GM12875 (cell line): ENCODE measurements around the gene POLD1.

Experiments used
- H3K4me3 ChIP-seq: one replicate; pipeline ENCODE4 v1.5.1; 2011; ENCODE audit warnings: low read depth, low read length, control low read depth
- CTCF ChIP-seq: IDR thresholded peaks from 2 replicates; pipeline ENCODE4 v1.5.1; 2011; ENCODE audit warnings: low read depth, mild to moderate bottlenecking, control low read depth, inconsistent platforms, low read length, moderate library complexity, borderline replicate concordance; ENCODE audit not compliant: insufficient read depth

The POLD1 gene

GRCh38 chr19:50361290-50362029 is 22.7 kb upstream of the POLD1 start:
- H3K4me3 ChIP-seq = no peak overlapping the region
- TF ChIP-seq CTCF = no peak

- TF ChIP-seq CTCF = no peak
- H3K4me3 ChIP-seq = no peak overlapping the region
These were observed 22.1 kb upstream of the POLD1 start for GRCh38 chr19:50362030-50362412.

GRCh38 chr19:50362656-50363424 is 21.3 kb upstream of the POLD1 start:
- no peak for TF ChIP-seq CTCF
- H3K4me3 ChIP-seq = no peak overlapping the region

GRCh38 chr19:50365434-50366306 is 18.5 kb upstream of the POLD1 start, which contains the start of gene NAPSA:
TSS of gene NAPSA (minus strand) at chr19:50365639. CDS start at chr19:50365621, 18 bp downstream.
- no peak for TF ChIP-seq CTCF
- H3K4me3 ChIP-seq = no peak within 1 kb of the TSS

- peak overlapping the region; percentile 55 for H3K4me3 ChIP-seq
- TF ChIP-seq CTCF = peak; percentile 77
These were observed 15.2 kb upstream of the POLD1 start for GRCh38 chr19:50368649-50369570.

GRCh38 chr19:50371914-50372475 is 12.2 kb upstream of the POLD1 start:
- no peak for TF ChIP-seq CTCF
- H3K4me3 ChIP-seq = no peak overlapping the region
